Head of caudate nucleus (tissue), 42 donors: Measurements from ENCODE around the gene LGMN.

Experiments used
- DNase-seq, 42 donors: peaks; one replicate each; pipeline versions ENCODE4 v3.0.0 to v3.0.0-alpha.2; 2020 to 2021; ENCODE audit warnings: mixed read lengths in 7 of 42
- intact Hi-C: fragments of 100-400 bp; cut with DNase I; formaldehyde crosslinking; loops from one replicate; pipeline ENCODE4 v1.15.0; 2022

The LGMN gene

GRCh38 chr14:92665661-92666110, 82.7 kb downstream of the LGMN start:
- DNase-seq: peak in 2 of 42 donors; percentile 19 to 26
- intact Hi-C loops: no loop called here

- intact Hi-C loops: no loop called here
- DNase-seq: no peak
Measured at GRCh38 chr14:92663049-92663448, 85.4 kb downstream of the LGMN start.

- intact Hi-C loops: no loop called here
- no peak for DNase-seq
Measured at GRCh38 chr14:92660571-92660970, 87.9 kb downstream of the LGMN start.

- peak in 25 of 42 donors; percentile 19 to 69 (median 46) for DNase-seq
Measured at GRCh38 chr14:92659765-92660561, 88.5 kb downstream of the LGMN start.

GRCh38 chr14:92658684-92659083, 89.7 kb downstream of the LGMN start:
- intact Hi-C loops: no loop called here
- no peak for DNase-seq

More at GRCh38 chr14:92659765-92660561, 88.5 kb downstream of the LGMN start:
- intact Hi-C loops: no loop called here

- DNase-seq: no peak
- intact Hi-C loops: no loop called here
Measured at GRCh38 chr14:92658160-92658559, 90.3 kb downstream of the LGMN start.

GRCh38 chr14:92657457-92658142, 90.8 kb downstream of the LGMN start:
- DNase-seq: peak in 32 of 42 donors; percentile 14 to 64 (median 35)
- intact Hi-C loops: no loop called here

- no peak for DNase-seq
- intact Hi-C loops: no loop called here
Measured at GRCh38 chr14:92656306-92657081, 91.9 kb downstream of the LGMN start.

GRCh38 chr14:92655419-92656201, 92.8 kb downstream of the LGMN start:
- intact Hi-C loops: no loop called here
- DNase-seq: no peak

GRCh38 chr14:92654239-92654901, 94.1 kb downstream of the LGMN start:
- intact Hi-C loops: no loop called here
- DNase-seq: no peak
